ENCODE data around the gene MICAL1. TPM values are rescaled to one million over a fixed set of nuclear protein-coding genes. Genes with fewer than 3 reads are reported as not detected.

MICAL1 gene
- total and polyA plus RNA-seq, 9 donors, result 10.3 to 24.0 (median 13.6) TPM

DNA sequence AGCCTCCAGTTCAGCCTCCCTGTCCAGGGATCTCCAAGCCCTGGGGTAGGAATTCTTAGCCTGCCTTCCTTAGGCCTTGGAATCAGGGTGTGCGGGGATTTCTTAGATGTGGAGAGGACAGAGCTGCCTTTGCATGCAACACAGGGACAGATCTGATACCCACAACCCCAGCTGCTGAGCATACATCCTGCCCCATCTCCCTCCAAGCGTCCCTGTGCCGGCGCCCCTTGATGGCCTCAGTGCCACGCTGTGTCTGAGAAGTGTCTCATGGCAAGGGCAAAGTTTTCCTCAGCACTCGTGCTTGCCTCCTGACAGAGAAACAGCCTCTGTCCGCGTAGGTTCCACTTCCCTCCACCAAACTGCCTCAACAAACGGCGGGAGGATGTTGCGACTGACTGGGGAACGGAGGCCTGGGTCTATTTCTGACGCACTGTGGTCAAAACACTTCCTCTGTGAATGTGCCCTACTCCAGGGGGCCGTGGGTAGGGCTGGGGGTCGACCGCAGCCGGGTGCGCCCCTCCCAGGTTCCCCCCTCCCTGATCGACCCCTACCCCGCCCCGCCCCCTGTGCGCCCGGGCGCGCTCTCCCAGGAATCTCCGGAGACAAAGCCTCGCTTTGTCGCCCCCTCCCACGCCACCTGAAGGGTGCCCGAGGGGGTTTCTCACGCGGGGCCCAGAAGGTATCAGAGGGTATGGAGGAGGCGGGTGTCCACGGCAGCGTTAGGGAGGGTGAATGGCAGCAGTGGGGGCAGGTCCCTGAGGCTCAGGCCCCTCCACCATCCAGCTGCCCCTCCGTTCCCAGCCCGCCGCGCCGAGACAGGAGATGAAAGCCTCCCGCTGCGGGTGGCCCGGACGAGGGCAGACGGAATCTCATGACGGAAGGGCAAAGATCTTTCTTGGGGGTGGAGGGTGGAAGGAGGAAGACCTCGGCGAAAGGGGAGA, 806 bp downstream of the MICAL1 start:
- intact Hi-C loops (cut with DNase I), result no loop called here
- H3K4me1 ChIP-seq (ENCODE audit: insufficient read depth), result peaks cover 3% of the 10 kb centered on the region
- TF ChIP-seq POLR2A (IDR thresholded peaks at IDR 0.05) (no peak), EP300 (IDR thresholded peaks at IDR 0.05) (no peak)
- TF ChIP-seq, protein P1, sequence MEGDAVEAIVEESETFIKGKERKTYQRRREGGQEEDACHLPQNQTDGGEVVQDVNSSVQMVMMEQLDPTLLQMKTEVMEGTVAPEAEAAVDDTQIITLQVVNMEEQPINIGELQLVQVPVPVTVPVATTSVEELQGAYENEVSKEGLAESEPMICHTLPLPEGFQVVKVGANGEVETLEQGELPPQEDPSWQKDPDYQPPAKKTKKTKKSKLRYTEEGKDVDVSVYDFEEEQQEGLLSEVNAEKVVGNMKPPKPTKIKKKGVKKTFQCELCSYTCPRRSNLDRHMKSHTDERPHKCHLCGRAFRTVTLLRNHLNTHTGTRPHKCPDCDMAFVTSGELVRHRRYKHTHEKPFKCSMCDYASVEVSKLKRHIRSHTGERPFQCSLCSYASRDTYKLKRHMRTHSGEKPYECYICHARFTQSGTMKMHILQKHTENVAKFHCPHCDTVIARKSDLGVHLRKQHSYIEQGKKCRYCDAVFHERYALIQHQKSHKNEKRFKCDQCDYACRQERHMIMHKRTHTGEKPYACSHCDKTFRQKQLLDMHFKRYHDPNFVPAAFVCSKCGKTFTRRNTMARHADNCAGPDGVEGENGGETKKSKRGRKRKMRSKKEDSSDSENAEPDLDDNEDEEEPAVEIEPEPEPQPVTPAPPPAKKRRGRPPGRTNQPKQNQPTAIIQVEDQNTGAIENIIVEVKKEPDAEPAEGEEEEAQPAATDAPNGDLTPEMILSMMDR (IDR thresholded peaks at IDR 0.05), result no peak
- no peaks in the 10 kb centered on the region for H3K9me3 ChIP-seq
- peak overlapping the region; percentile 81 for H3K4me3 ChIP-seq
- peak in 2 of 5 donors; percentile 39 to 44 for DNase-seq
- H3K36me3 ChIP-seq, result no peaks in the 10 kb centered on the region
- H3K27ac ChIP-seq, result peak overlapping the region in 1 of 2 donors; percentile 42
- H3K27me3 ChIP-seq, result no peaks in the 10 kb centered on the region
- WGBS, 3 donors, result 11 to 14% (median 13%) methylated on average over 29 to 48 of the region's 48 CpGs

DNA sequence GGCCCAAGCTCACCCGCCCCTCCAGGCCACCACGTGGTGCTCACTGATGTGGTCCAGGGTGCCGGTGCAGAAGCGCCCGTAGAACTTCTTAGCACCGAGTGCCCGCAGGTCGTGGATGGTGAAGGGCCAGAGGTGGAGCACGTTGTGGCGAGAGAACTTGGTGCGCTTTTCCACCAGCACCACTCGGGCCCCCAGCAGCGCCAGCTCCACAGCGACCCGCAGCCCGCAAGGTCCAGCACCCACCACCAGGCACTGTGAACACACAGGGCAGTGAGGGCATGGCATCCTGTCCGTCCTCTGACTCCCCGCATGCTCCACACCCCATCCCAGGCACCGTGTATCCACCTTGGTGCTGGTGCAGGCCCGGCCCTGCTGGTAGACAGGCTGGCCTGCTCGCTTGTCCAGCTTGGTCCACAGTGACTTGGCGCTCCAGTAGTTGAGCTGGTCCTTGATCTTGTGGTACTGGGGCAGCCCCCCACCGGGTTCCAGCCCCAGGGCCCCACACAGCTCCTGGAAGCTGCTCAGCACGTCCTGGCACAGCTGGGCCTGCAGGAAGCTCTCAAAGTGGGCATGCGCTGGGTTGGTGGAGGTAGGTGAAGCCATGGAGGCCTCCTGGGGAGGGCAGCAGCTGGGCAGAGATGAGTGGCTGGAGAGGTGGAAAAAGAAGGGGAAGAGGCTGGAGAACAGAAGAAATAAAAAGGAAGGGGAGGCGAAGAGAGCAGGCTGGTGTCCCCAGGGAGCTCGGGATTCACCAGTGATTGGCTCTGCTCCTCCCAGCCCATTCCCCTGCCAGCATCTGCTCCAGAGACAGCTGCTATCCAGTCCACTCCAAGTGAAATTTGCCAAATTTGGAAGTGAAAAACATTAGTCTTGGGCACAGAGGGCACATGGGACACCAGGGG, 1.7 kb downstream of the MICAL1 start:
- Histone ChIP-seq H3K27ac (no peak overlapping the region), H3K27me3 (no peaks in the 10 kb centered on the region), H3K4me3 (no peak overlapping the region), H3K4me1 (ENCODE audit: insufficient read depth) (peaks cover 3% of the 10 kb centered on the region), H3K9me3 (no peaks in the 10 kb centered on the region), H3K36me3 (no peaks in the 10 kb centered on the region)
- WGBS, 3 donors, result 87 to 92% (median 87%) methylated on average over 27 of the region's 27 CpGs
- no peak for TF ChIP-seq EP300 (IDR thresholded peaks at IDR 0.05)
- TF ChIP-seq, protein P1 (IDR thresholded peaks at IDR 0.05), result no peak
- TF ChIP-seq POLR2A (IDR thresholded peaks at IDR 0.05), result no peak
- DNase-seq, result peak in 2 of 5 donors; percentile 51 to 67
- intact Hi-C loops (cut with DNase I), result no loop called here

DNA sequence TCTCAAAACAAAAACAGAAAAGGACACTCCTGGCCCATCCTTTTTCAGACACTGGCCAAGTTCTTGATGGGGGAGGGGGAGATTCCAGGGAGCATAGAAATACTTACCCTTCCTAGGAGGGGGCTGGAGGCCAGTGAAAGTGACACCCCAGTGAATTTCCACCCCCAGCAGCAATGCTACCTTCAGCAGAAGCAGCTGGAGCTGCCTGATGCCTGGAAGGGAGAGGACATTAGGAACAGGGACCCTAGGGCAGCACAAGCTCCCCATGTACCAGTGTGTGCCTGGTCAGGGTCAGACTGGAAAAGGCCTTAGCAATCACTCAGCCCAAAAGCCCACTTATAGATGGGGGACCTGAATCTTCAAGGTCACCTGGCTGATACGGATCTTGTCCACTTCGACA, 2.4 kb downstream of the MICAL1 start:
- intact Hi-C loops (cut with DNase I), result no loop called here
- TF ChIP-seq EP300 (IDR thresholded peaks at IDR 0.05) (no peak), POLR2A (IDR thresholded peaks at IDR 0.05) (no peak)
- TF ChIP-seq, protein P1 (IDR thresholded peaks at IDR 0.05), result no peak
- peaks cover 3% of the 10 kb centered on the region for H3K4me1 ChIP-seq (ENCODE audit: insufficient read depth)
- no peaks in the 10 kb centered on the region for H3K9me3 ChIP-seq
- no peak overlapping the region for H3K4me3 ChIP-seq
- no peak overlapping the region for H3K27ac ChIP-seq
- no peaks in the 10 kb centered on the region for H3K36me3 ChIP-seq
- whole genome bisulfite sequencing, 3 donors, result 77 to 82% (median 80%) methylated on average over 2 of the region's 2 CpGs
- no peaks in the 10 kb centered on the region for H3K27me3 ChIP-seq
- DNase-seq, result no peak

DNA sequence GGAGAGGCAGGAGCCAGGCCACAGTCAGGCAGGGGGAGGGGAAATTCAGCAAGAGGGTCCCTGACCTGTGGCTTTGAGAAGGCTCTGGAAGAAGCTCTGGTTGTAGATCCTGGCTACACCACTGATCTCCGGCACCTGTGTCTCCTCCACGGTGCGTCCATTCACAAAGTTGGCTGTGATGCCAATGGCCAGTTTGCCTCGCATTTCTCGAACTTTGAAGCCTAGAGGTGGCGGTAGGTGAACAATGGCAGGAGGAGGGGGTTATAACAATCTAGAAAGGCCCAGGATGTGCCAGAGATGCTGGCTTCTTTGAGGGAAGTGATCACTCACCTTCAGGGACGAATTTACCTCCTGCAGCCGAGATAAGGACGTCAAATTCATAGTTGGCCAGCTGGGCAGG, 3.4 kb downstream of the MICAL1 start:
- peaks cover 3% of the 10 kb centered on the region for H3K4me1 ChIP-seq (ENCODE audit: insufficient read depth)
- TF ChIP-seq, protein P1 (IDR thresholded peaks at IDR 0.05), result no peak
- TF ChIP-seq EP300 (IDR thresholded peaks at IDR 0.05), result no peak
- TF ChIP-seq POLR2A (IDR thresholded peaks at IDR 0.05), result no peak
- no peak overlapping the region for H3K27ac ChIP-seq
- no peak overlapping the region for H3K4me3 ChIP-seq
- no peak for DNase-seq
- no peaks in the 10 kb centered on the region for H3K36me3 ChIP-seq
- WGBS, 3 donors, result 89 to 91% (median 89%) methylated on average over 9 of the region's 9 CpGs
- intact Hi-C loops (cut with DNase I), result no loop called here
- no peaks in the 10 kb centered on the region for H3K27me3 ChIP-seq
- no peaks in the 10 kb centered on the region for H3K9me3 ChIP-seq
